K562 (cell line): ENCODE measurements around the gene TUBA4B. TPM values are rescaled to one million over a fixed set of nuclear protein-coding genes. Genes with fewer than 3 reads are reported as not detected.

ENCODE experiments used
- ATF7 ChIP-seq: fragments of 450-650 bp; IDR thresholded peaks from 2 replicates; pipeline ENCODE4 v1.7.1; 2014; ENCODE audit warnings: mild to moderate bottlenecking, moderate library complexity
- CBFA2T2 ChIP-seq: fragments of 450-650 bp; conservative IDR thresholded peaks from 2 replicates; pipeline ENCODE4 v1.6.1; 2017; ENCODE audit warnings: mild to moderate bottlenecking
- CBFB ChIP-seq: sonication (generic); formaldehyde crosslinking; IDR thresholded peaks from 2 replicates; pipeline ENCODE4 v1.4.0; 2020; ENCODE audit warnings: mild to moderate bottlenecking, missing genetic modification reagents
- CBX3 ChIP-seq, 2 experiments: IDR thresholded peaks; 1 replicate in 1 of 2; 2 replicates in 1 of 2; pipeline ENCODE4 v1.6.1; 2012; ENCODE audit warnings: inconsistent platforms in 2 of 2, low read length in 2 of 2, borderline replicate concordance in 1 of 2, control low read depth in 1 of 2
- CTBP1 ChIP-seq: fragments of 450-650 bp; IDR thresholded peaks from 2 replicates; pipeline ENCODE4 v1.6.1; 2016; ENCODE audit warnings: borderline replicate concordance
- DACH1 ChIP-seq: fragments of 450-650 bp; IDR thresholded peaks from 2 replicates; pipeline ENCODE4 v1.6.1; 2018; ENCODE audit not compliant: partially characterized antibody
- DPF2 ChIP-seq: fragments of 450-650 bp; IDR thresholded peaks from 2 replicates; pipeline ENCODE4 v1.6.1; 2016
- ELF1 ChIP-seq: fragments of 200-800 bp; sonication (Bioruptor generic); IDR thresholded peaks from 2 replicates; pipeline ENCODE4 v1.6.1; 2016; ENCODE audit warnings: missing genetic modification characterization, missing compliant biosample characterization
- ESRRA ChIP-seq: fragments of 450-650 bp; IDR thresholded peaks from 2 replicates; pipeline ENCODE4 v1.6.1; 2014; ENCODE audit warnings: low read depth, mild to moderate bottlenecking, moderate library complexity, borderline replicate concordance
- FOS ChIP-seq: IDR thresholded peaks from 3 replicates; pipeline ENCODE4 v1.6.1; 2011; ENCODE audit not compliant: insufficient read length; ENCODE audit errors: extremely low read depth
- NBN ChIP-seq: fragments of 450-650 bp; IDR thresholded peaks from 2 replicates; pipeline ENCODE4 v1.6.1; 2016; ENCODE audit warnings: low read depth, mild to moderate bottlenecking
- NCOA6 ChIP-seq: fragments of 450-650 bp; IDR thresholded peaks from 2 replicates; pipeline ENCODE4 v1.6.1; 2017; ENCODE audit warnings: mild to moderate bottlenecking
- RAD21 ChIP-seq, 2 experiments: fragments of 250-450 bp in 1 of 2; fragments of 450-650 bp in 1 of 2; sonication (Bioruptor Pico) in 1 of 2; formaldehyde crosslinking in 1 of 2; IDR thresholded peaks in 1 of 2; conservative IDR thresholded peaks in 1 of 2; 2 replicates each; pipeline versions ENCODE4 v1.4.0 to v1.8.0; 2020 to 2022; ENCODE audit warnings: mild to moderate bottlenecking in 2 of 2, moderate library complexity in 1 of 2
- SMARCE1 ChIP-seq: fragments of 450-650 bp; IDR thresholded peaks from 2 replicates; pipeline ENCODE4 v1.7.1; 2016; ENCODE audit warnings: mild to moderate bottlenecking
- ZBTB1 ChIP-seq: sonication (generic); formaldehyde crosslinking; IDR thresholded peaks from 2 replicates; pipeline ENCODE4 v1.8.1; 2023; ENCODE audit warnings: missing genetic modification reagents, low read depth, mild to moderate bottlenecking, borderline replicate concordance
- ZBTB7A ChIP-seq: IDR thresholded peaks from 2 replicates; pipeline ENCODE4 v1.6.1; 2011; ENCODE audit warnings: low read depth, mild to moderate bottlenecking, low read length, moderate library complexity, borderline replicate concordance; ENCODE audit not compliant: control insufficient read depth
- ZKSCAN8 ChIP-seq: fragments of 200-800 bp; sonication (Bioruptor generic); IDR thresholded peaks from 2 replicates; pipeline ENCODE4 v1.6.1; 2016; ENCODE audit warnings: missing genetic modification characterization, missing compliant biosample characterization
- ZNF644 ChIP-seq: fragments of 200-800 bp; sonication (Bioruptor generic); IDR thresholded peaks from 2 replicates; pipeline ENCODE4 v1.6.1; 2016; ENCODE audit warnings: low read depth, missing genetic modification characterization, missing compliant biosample characterization
- ZNF695 ChIP-seq: fragments of 450-650 bp; formaldehyde crosslinking; IDR thresholded peaks from 2 replicates; pipeline ENCODE4 v1.4.0; 2020; ENCODE audit warnings: mild to moderate bottlenecking, moderate library complexity
- polyA plus RNA-seq, 8 experiments: library from polyadenylated mRNA; depleted of rRNA in 4 of 8; stranded (reverse) in 5 of 8; unstranded in 3 of 8; fragments of >200 nt; fragmentation: Nextera tagmentation in 2 of 8; fragmentation: Illumina TruSeq in 1 of 8; extraction: Ambion mirVana in 2 of 8; extraction: Trizol in 1 of 8; gene quantifications; 2 replicates each; pipeline versions ENCODE4 v1.2.1 to v1.2.3, GENCODE V29; 2011 to 2014; ENCODE audit warnings: inconsistent platforms in 1 of 8, missing spikeins in 1 of 8
- total RNA-seq, 7 experiments: library from RNA; depleted of rRNA in 6 of 7; stranded (reverse); fragments of >200 nt in 6 of 7; fragmentation: Illumina TruSeq in 2 of 7; extraction: Trizol in 2 of 7; gene quantifications; 2 replicates each; pipeline versions ENCODE4 v1.2.1 to v1.2.3, GENCODE V29; 2011 to 2021; ENCODE audit warnings: low replicate concordance in 1 of 7
- TF ChIP-seq, protein P1 (sequence below): fragments of 450-650 bp; formaldehyde crosslinking; IDR thresholded peaks from 2 replicates; pipeline ENCODE4 v1.4.0; 2020; ENCODE audit warnings: mild to moderate bottlenecking, moderate library complexity
- TF ChIP-seq, protein P2 (sequence below), 2 experiments: fragments of 250-450 bp in 1 of 2; fragments of 450-650 bp in 1 of 2; sonication (Bioruptor Pico) in 1 of 2; IDR thresholded peaks; 2 replicates each; pipeline versions ENCODE4 v1.6.1 to v1.8.0; 2016 to 2021; ENCODE audit warnings: mild to moderate bottlenecking in 2 of 2, moderate library complexity in 2 of 2, missing compliant biosample characterization in 1 of 2, missing genetic modification characterization in 1 of 2
- TF ChIP-seq, protein P3 (sequence below): fragments of 250-450 bp; sonication (Bioruptor Pico); IDR thresholded peaks from 2 replicates; pipeline ENCODE4 v1.5.0; 2022; ENCODE audit warnings: mild to moderate bottlenecking
- TF ChIP-seq, protein P4 (sequence below): sonication (generic); formaldehyde crosslinking; IDR thresholded peaks from 2 replicates; pipeline ENCODE4 v1.8.0; 2022; ENCODE audit warnings: missing genetic modification reagents, mild to moderate bottlenecking, moderate library complexity, borderline replicate concordance

TUBA4B gene
- total and polyA plus RNA-seq, 9 of the 15 experiments (the other 6 are each of a cell fraction or from before 2014, with no cell fraction given) = 0.04 TPM; not detected in 8

DNA sequence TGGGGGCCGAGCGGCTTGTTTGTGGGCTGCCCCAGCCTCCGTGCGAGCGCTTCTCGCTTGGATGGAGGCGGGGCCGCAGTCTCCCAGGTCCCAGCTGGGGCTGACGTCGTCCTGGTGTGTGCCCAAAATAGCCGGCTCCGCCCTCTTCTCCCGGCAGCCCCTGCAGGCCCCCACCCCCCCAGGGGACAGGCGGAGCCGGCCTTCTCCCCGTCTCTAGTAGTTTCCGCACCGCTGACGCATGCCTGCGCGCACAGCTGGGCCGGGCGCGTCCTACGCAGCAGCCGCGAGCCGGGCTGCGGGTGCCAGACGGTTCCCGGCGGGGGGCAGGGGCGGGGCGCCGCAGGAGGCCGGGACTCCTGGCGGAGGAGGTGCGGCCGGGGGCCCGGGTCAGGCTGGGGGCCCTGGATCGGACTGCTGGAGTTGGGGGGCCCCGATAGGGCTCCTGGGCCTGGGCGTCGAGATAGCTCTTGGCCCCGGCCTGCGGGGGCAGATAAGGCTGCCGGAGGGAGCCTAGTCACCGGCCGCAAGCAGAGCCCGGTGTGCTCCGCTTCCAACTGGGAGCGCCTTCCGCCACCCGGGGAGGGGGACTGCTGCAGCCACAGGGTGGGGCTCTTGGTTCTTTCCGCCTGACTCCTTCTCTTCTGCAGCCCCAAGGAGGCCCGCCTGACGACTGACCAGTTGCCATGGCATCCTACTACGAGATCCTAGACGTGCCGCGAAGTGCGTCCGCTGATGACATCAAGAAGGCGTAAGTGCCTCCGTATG lies 26.3 kb downstream of the TUBA4B start, which contains the start of gene DNAJB2 (continued):
- TF ChIP-seq ZNF695 (CRISPR knock-in tag) = no peak
- peak; percentile 82 for TF ChIP-seq ELF1 (tag)
- TF ChIP-seq FOS = no peak
- TF ChIP-seq ZNF644 = peak; percentile 94
- TF ChIP-seq, protein P1, sequence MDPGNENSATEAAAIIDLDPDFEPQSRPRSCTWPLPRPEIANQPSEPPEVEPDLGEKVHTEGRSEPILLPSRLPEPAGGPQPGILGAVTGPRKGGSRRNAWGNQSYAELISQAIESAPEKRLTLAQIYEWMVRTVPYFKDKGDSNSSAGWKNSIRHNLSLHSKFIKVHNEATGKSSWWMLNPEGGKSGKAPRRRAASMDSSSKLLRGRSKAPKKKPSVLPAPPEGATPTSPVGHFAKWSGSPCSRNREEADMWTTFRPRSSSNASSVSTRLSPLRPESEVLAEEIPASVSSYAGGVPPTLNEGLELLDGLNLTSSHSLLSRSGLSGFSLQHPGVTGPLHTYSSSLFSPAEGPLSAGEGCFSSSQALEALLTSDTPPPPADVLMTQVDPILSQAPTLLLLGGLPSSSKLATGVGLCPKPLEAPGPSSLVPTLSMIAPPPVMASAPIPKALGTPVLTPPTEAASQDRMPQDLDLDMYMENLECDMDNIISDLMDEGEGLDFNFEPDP (CRISPR knock-in tag) = no peak
- peak; percentile 98; the same call in 1 of the 2 replicates for TF ChIP-seq ZBTB7A
- TF ChIP-seq SMARCE1 = peak; percentile 89
- peak; percentile 80; the same call in 1 of the 2 replicates for TF ChIP-seq CTBP1
- TF ChIP-seq, protein P2, sequence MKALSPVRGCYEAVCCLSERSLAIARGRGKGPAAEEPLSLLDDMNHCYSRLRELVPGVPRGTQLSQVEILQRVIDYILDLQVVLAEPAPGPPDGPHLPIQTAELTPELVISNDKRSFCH (CRISPR knock-in tag; IDR thresholded peaks at IDR 0.05) = no peak
- TF ChIP-seq, protein P2 (tag; IDR thresholded peaks at IDR 0.05) = peak; percentile 93
- TF ChIP-seq ESRRA = peak; percentile 60; the same call in 1 of the 2 replicates
- TF ChIP-seq CBFB (CRISPR knock-in tag) = 0 out of 2 replicates have a peak, but pooled peaks have one; percentile 38
- TF ChIP-seq, protein P3, sequence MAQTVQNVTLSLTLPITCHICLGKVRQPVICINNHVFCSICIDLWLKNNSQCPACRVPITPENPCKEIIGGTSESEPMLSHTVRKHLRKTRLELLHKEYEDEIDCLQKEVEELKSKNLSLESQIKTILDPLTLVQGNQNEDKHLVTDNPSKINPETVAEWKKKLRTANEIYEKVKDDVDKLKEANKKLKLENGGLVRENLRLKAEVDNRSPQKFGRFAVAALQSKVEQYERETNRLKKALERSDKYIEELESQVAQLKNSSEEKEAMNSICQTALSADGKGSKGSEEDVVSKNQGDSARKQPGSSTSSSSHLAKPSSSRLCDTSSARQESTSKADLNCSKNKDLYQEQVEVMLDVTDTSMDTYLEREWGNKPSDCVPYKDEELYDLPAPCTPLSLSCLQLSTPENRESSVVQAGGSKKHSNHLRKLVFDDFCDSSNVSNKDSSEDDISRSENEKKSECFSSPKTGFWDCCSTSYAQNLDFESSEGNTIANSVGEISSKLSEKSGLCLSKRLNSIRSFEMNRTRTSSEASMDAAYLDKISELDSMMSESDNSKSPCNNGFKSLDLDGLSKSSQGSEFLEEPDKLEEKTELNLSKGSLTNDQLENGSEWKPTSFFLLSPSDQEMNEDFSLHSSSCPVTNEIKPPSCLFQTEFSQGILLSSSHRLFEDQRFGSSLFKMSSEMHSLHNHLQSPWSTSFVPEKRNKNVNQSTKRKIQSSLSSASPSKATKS (CRISPR knock-in tag) = no peak
- peak in 1 of 2 experiments; percentile 39; a peak in 1 of 3 replicates for TF ChIP-seq CBX3 (IDR thresholded peaks at IDR 0.05; ENCODE audit: borderline replicate concordance in 1 of 2, low read length in 2 of 2)
- TF ChIP-seq ZKSCAN8 (CRISPR knock-in tag) = peak; percentile 88
- TF ChIP-seq NBN = peak; percentile 86
- TF ChIP-seq DACH1 = peak; percentile 96
- peak; percentile 86 for TF ChIP-seq DPF2
- TF ChIP-seq CBFA2T2 = peak; percentile 98
- peak; percentile 72 to 74 for TF ChIP-seq RAD21 (CRISPR knock-in tag; conservative IDR thresholded peaks at IDR 0.05 in 1 of 2, IDR thresholded peaks at IDR 0.05 in 1 of 2)
- TF ChIP-seq, protein P4, sequence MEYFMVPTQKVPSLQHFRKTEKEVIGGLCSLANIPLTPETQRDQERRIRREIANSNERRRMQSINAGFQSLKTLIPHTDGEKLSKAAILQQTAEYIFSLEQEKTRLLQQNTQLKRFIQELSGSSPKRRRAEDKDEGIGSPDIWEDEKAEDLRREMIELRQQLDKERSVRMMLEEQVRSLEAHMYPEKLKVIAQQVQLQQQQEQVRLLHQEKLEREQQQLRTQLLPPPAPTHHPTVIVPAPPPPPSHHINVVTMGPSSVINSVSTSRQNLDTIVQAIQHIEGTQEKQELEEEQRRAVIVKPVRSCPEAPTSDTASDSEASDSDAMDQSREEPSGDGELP = peak; percentile 99
- 0 out of 2 replicates have a peak, but pooled peaks have one; percentile 3 for TF ChIP-seq NCOA6
- peak; percentile 97 for TF ChIP-seq ATF7
- TF ChIP-seq ZBTB1 (CRISPR knock-in tag) = peak; percentile 43; the same call in 1 of the 2 replicates
